DND-41 (cell line): ENCODE results near the gene NFATC2.

Experiments used
- ATAC-seq: fragments of 200-7000 bp; cut with Tn5 transposase; 3 replicates; pipeline ENCODE4 v1.9.1; 2021; ENCODE audit warnings: low read depth; ENCODE audit not compliant: insufficient read depth
- DNase-seq: peaks from one replicate; pipeline ENCODE4 v3.0.0-alpha.2; 2020
- H2AFZ ChIP-seq: 2 replicates; pipeline ENCODE4 v1.6.0; 2012; ENCODE audit warnings: low read depth, low read length
- H3K27ac ChIP-seq: 2 replicates; pipeline ENCODE4 v1.5.1; 2012; ENCODE audit warnings: low read length, inconsistent platforms
- H3K27me3 ChIP-seq: fragments of 200-600 bp; sonication (generic); 2 replicates; pipeline ENCODE4 v1.6.0; 2012; ENCODE audit warnings: low read length, mild to moderate bottlenecking, inconsistent platforms; ENCODE audit not compliant: insufficient read depth, poor library complexity
- H3K36me3 ChIP-seq: 2 replicates; pipeline ENCODE4 v1.5.1; 2012; ENCODE audit warnings: low read length, inconsistent platforms; ENCODE audit not compliant: insufficient read depth
- H3K4me1 ChIP-seq: 2 replicates; pipeline ENCODE4 v1.5.1; 2012; ENCODE audit warnings: mild to moderate bottlenecking, low read length; ENCODE audit not compliant: insufficient read depth
- H3K4me2 ChIP-seq: 2 replicates; pipeline ENCODE4 v1.6.0; 2012; ENCODE audit warnings: mild to moderate bottlenecking, moderate library complexity, low read length, inconsistent platforms; ENCODE audit not compliant: insufficient read depth
- H3K4me3 ChIP-seq, 2 experiments: fragments of 200-600 bp in 1 of 2; shearing (Covaris generic) in 1 of 2; 2 replicates each; pipeline ENCODE4 v1.5.1; 2012 to 2016; ENCODE audit warnings: inconsistent platforms in 2 of 2, low read length in 2 of 2, mild to moderate bottlenecking in 2 of 2, low read depth in 1 of 2, moderate library complexity in 1 of 2
- H3K79me2 ChIP-seq: 2 replicates; pipeline ENCODE4 v1.6.0; 2012; ENCODE audit warnings: low read length, inconsistent platforms; ENCODE audit not compliant: insufficient read depth
- H3K9ac ChIP-seq: 2 replicates; pipeline ENCODE4 v1.6.0; 2012; ENCODE audit warnings: low read depth, mild to moderate bottlenecking, inconsistent platforms, low read length, moderate library complexity
- H3K9me3 ChIP-seq: 2 replicates; pipeline ENCODE4 v1.5.1; 2012; ENCODE audit warnings: low read length, moderate library complexity, mild to moderate bottlenecking, inconsistent platforms; ENCODE audit not compliant: insufficient read depth, severe bottlenecking
- H4K20me1 ChIP-seq: 2 replicates; pipeline ENCODE4 v1.6.0; 2012; ENCODE audit warnings: low read length; ENCODE audit not compliant: insufficient read depth
- CTCF ChIP-seq: IDR thresholded peaks from 2 replicates; pipeline ENCODE4 v1.5.1; 2012; ENCODE audit warnings: borderline replicate concordance, low read length, moderate library complexity, mild to moderate bottlenecking; ENCODE audit not compliant: poor library complexity, severe bottlenecking; ENCODE audit errors: extremely low read depth
- EZH2 ChIP-seq: IDR thresholded peaks from 3 replicates; pipeline ENCODE4 v1.6.1; 2012; ENCODE audit warnings: borderline replicate concordance, low read depth, mild to moderate bottlenecking, moderate library complexity, low read length, inconsistent platforms; ENCODE audit not compliant: severe bottlenecking

The NFATC2 gene

DNA sequence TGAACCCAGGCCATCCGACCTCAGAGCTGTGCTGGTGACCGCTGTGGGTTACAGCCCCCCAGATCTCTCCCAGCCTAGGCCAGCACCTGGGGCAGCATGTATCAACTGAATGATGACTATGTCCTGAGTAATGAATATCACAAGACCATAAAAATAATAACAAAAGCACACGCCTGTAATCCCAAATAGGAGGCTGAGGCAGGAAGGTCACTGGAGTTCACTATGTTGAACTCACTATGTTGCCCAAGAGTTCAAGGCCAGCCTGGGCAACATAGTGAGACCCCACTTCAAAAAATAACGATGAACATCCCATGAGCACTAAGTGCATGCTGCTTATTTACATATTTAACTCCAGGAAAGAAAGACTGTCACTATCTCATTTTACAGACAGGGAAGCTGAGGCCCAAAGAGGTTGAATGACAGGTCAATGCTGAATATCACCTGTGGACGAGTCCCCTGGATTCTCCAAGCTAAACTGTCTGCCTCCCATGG lies 92.3 kb downstream of the NFATC2 start:
- Histone ChIP-seq H3K4me1 (no peaks in the 10 kb centered on the region), H3K27me3 (no peaks in the 10 kb centered on the region), H3K9me3 (peaks cover 6% of the 10 kb centered on the region), H3K4me2 (no peak overlapping the region), H4K20me1 (no peaks in the 10 kb centered on the region), H3K27ac (no peak overlapping the region), H3K79me2 (no peaks in the 10 kb centered on the region), H2AFZ (no peak overlapping the region), H3K9ac (no peak overlapping the region), H3K36me3 (no peaks in the 10 kb centered on the region), H3K4me3 (no peak overlapping the region)
- DNase-seq: no peak
- TF ChIP-seq EZH2 (no peak), CTCF (no peak)
- no peak for ATAC-seq

DNA sequence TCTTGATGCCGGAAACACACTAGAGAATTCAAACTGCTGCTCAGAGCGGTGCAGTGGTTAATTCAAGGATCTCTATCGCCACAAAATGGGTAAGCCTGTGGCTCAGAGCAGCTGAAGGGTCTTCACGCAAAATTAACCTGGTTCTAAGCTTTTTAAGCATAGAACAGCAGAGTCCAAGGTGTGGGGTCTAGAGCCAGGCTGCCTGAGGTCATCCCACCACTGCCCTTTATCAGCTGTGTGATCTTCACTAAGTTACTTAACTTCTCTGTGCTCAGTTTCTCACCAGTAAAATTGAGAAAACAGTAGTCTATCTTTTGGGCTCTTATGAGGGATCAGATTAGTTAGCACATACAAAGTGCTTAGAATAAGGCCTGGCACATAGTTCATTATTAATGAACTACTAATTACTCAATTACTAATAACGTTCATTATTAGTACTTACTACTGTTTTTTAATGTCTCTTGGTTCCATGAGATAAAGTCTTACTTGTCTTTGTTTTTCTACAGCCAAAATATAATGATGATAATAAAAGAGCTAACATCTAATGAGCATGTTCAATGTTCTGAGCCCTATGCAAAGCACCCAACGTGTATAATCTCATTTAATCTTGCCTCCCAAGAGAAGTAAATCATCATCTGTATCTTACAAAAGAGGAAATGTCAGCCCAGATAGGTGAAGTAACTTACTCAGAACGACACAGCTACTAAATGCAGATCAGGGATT lies 92.9 kb downstream of the NFATC2 start:
- Histone ChIP-seq H3K9me3 (peaks cover 6% of the 10 kb centered on the region), H3K27ac (no peak overlapping the region), H3K4me2 (no peak overlapping the region), H3K36me3 (no peaks in the 10 kb centered on the region), H3K79me2 (no peaks in the 10 kb centered on the region), H3K27me3 (no peaks in the 10 kb centered on the region), H3K9ac (no peak overlapping the region), H2AFZ (no peak overlapping the region), H4K20me1 (no peaks in the 10 kb centered on the region), H3K4me3 (no peak overlapping the region), H3K4me1 (no peaks in the 10 kb centered on the region)
- ATAC-seq (no peak), DNase-seq (no peak)
- TF ChIP-seq EZH2: no peak
- no peak for TF ChIP-seq CTCF

DNA sequence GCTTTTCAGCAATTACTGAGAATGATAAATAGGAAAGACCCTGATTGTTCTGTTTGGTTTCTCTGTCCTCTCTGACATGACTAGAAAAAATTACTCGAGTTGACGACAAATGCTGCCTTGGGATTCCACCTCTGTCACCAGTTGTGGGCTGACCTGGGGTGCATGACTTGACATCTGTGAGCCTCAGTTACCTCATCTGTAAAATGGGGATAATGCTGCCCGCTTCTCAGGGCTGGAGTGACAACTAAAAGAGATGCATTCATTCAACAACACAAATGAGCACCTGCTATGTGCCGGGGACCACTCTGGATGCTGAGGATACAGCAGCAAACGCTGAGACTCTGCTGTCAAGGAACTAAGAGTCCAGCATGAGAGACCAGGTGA lies 94.8 kb downstream of the NFATC2 start:
- no peak overlapping the region for H3K4me2 ChIP-seq
- no peak for ATAC-seq
- no peaks in the 10 kb centered on the region for H3K9me3 ChIP-seq
- no peak overlapping the region for H3K9ac ChIP-seq
- no peaks in the 10 kb centered on the region for H3K36me3 ChIP-seq
- no peak overlapping the region for H3K27ac ChIP-seq
- no peak overlapping the region for H3K4me3 ChIP-seq
- no peaks in the 10 kb centered on the region for H4K20me1 ChIP-seq
- TF ChIP-seq EZH2 (no peak), CTCF (no peak)
- H2AFZ ChIP-seq: no peak overlapping the region
- no peaks in the 10 kb centered on the region for H3K79me2 ChIP-seq
- no peak for DNase-seq
- no peaks in the 10 kb centered on the region for H3K4me1 ChIP-seq
- no peaks in the 10 kb centered on the region for H3K27me3 ChIP-seq
